ACC112 (cell line): ENCODE results near the gene IVD.
A peak's percentile ranks its signal among the peaks of the same experiment; 100 is the strongest.

Experiments
- H2AFZ ChIP-seq: fragments of 200-600 bp; sonication (generic); one replicate; pipeline ENCODE4 v1.6.0; 2017; ENCODE audit warnings: antibody characterized with exemption, low read length; ENCODE audit not compliant: unreplicated experiment
- H3K27ac ChIP-seq: fragments of 200-600 bp; sonication (generic); 2 replicates; pipeline ENCODE4 v1.5.1; 2014; ENCODE audit warnings: low read depth, mild to moderate bottlenecking, antibody characterized with exemption, low read length, moderate library complexity
- H3K27me3 ChIP-seq: fragments of 200-600 bp; sonication (generic); 2 replicates; pipeline ENCODE4 v1.6.1; 2014; ENCODE audit warnings: mild to moderate bottlenecking, antibody characterized with exemption, low read length, moderate library complexity, mixed read lengths; ENCODE audit not compliant: insufficient read depth
- H3K36me3 ChIP-seq: fragments of 200-600 bp; sonication (generic); 2 replicates; pipeline ENCODE4 v1.6.1; 2016; ENCODE audit warnings: mild to moderate bottlenecking, antibody characterized with exemption, low read length, moderate library complexity, mixed read lengths; ENCODE audit not compliant: insufficient read depth
- H3K4me1 ChIP-seq: fragments of 200-600 bp; sonication (generic); one replicate; pipeline ENCODE4 v1.6.1; 2016; ENCODE audit warnings: low read length, mixed read lengths; ENCODE audit not compliant: insufficient read depth, unreplicated experiment, control insufficient read depth
- H3K4me3 ChIP-seq: fragments of 200-600 bp; sonication (generic); 2 replicates; pipeline ENCODE4 v1.5.1; 2014; ENCODE audit warnings: mild to moderate bottlenecking, low read depth, low read length
- H3K79me2 ChIP-seq: fragments of 200-600 bp; sonication (generic); one replicate; pipeline ENCODE4 v1.6.0; 2016; ENCODE audit warnings: low read length; ENCODE audit not compliant: control insufficient read depth, unreplicated experiment, insufficient read depth

IVD gene

DNA sequence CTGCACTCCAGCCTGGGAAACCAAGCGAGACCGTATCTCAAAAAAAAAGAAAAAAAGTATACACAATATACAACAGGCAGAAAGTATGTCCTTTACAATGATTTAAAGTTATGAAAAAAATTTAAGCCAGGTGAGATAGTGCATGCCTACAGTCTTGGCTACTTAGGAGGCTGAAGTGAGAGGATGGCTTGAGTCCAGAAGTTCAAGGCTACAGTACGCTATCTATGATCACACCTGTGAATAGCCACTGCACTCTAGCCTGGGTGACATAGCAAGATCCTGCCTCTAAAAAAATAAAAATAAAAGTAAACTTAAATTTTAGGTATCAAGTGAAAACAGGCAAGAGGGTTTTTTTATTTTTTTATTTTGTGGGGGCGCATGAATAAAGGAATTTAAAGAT is 26.2 kb upstream of the IVD start:
- H3K4me1 ChIP-seq, result peaks cover 17% of the 10 kb centered on the region
- no peak overlapping the region for H3K4me3 ChIP-seq
- H3K27me3 ChIP-seq, result no peaks in the 10 kb centered on the region
- H3K79me2 ChIP-seq, result peaks cover 16% of the 10 kb centered on the region
- H3K36me3 ChIP-seq, result no peaks in the 10 kb centered on the region
- peak overlapping the region; percentile 70; the same call in 1 of the 2 replicates for H3K27ac ChIP-seq
- peak overlapping the region; percentile 24 for H2AFZ ChIP-seq

DNA sequence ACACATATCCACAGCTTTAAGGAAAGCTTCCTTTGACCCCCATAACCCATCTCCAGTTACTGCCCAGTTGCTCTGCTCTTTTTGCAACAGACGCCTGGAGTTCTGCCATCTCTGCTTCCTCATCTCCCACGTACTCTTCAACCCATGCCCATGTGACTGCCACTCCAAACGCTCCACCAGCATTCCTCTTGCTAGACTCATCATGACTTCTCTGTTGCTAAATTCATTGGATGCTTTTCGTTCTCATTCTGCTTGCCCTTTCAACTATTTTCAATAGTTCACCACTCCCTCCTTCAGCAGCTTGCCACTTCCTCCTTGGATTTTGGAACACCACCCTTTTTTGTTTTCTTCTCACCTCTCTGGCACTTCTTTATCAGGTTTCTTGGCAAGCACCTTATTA is 25.7 kb upstream of the IVD start:
- H3K4me3 ChIP-seq, result no peak overlapping the region

DNA sequence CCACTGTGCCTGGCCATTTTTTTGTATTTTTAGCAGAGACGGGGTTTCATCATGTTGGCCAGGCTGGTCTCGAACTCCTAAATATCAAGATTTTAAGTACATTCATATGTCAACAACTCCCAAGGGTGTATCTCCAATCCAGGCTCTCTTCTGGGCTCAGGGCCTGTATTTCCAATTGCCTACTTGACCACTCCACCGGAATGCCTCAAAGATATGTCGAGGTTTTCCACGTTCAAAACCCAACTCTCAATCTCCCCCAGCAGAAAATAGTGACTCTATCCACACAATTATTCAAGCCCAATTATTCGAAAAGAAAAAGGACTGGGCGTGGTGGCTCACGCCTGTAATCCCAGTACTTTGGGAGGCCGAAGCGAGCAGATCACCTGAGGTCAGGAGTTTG is 25.0 kb upstream of the IVD start:
- Histone ChIP-seq H3K79me2 (peaks cover 29% of the 10 kb centered on the region), H2AFZ (no peak overlapping the region), H3K27ac (peak overlapping the region; percentile 70; the same call in 1 of the 2 replicates), H3K4me3 (no peak overlapping the region), H3K36me3 (peaks cover 5% of the 10 kb centered on the region), H3K4me1 (peaks cover 28% of the 10 kb centered on the region), H3K27me3 (no peaks in the 10 kb centered on the region)

More for the DNA sequence above, 25.7 kb upstream of the IVD start:
- Histone ChIP-seq H3K27me3 (no peaks in the 10 kb centered on the region), H2AFZ (peak overlapping the region; percentile 24), H3K79me2 (peaks cover 21% of the 10 kb centered on the region), H3K4me1 (peaks cover 22% of the 10 kb centered on the region), H3K27ac (peak overlapping the region; percentile 70), H3K36me3 (peaks cover 3% of the 10 kb centered on the region)

DNA sequence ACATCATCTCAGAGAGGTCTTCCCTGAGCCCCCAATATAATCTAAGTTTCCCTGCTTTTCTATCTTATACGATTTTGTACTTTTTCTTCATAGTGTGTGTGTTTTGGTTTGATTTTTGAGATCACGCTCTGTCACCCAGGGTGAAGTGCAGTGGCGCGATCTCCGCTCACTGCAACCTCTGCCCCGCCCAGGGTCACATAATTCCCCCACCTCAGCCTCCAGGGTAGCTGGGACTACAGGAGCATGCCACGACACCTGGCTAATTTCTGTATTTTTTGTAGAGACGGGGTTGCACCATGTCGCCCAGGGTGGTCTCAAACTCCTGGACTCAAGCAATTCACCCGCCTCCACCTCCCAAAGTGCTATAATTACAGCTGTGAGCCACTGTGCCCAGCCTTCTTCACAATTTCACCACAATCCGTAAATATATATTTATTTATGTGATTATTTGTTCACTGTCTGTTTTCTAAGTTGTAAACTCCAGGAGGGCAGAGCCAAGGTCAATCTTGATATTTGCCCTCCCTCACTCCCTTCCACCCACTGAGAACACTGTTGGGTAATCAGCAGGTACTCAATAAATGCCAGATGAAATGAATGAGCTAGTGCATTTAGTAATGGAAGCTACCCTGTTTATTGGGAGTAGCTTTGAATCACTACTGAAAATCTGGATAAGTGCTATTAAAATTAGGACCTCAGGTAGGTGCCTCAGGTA is 23.6 kb upstream of the IVD start:
- Histone ChIP-seq H3K4me1 (peaks cover 28% of the 10 kb centered on the region), H3K79me2 (peaks cover 38% of the 10 kb centered on the region), H2AFZ (peak overlapping the region; percentile 100), H3K27ac (no peak overlapping the region), H3K4me3 (peak overlapping the region; percentile 100; the same call in 1 of the 2 replicates), H3K36me3 (peaks cover 14% of the 10 kb centered on the region), H3K27me3 (no peaks in the 10 kb centered on the region)

DNA sequence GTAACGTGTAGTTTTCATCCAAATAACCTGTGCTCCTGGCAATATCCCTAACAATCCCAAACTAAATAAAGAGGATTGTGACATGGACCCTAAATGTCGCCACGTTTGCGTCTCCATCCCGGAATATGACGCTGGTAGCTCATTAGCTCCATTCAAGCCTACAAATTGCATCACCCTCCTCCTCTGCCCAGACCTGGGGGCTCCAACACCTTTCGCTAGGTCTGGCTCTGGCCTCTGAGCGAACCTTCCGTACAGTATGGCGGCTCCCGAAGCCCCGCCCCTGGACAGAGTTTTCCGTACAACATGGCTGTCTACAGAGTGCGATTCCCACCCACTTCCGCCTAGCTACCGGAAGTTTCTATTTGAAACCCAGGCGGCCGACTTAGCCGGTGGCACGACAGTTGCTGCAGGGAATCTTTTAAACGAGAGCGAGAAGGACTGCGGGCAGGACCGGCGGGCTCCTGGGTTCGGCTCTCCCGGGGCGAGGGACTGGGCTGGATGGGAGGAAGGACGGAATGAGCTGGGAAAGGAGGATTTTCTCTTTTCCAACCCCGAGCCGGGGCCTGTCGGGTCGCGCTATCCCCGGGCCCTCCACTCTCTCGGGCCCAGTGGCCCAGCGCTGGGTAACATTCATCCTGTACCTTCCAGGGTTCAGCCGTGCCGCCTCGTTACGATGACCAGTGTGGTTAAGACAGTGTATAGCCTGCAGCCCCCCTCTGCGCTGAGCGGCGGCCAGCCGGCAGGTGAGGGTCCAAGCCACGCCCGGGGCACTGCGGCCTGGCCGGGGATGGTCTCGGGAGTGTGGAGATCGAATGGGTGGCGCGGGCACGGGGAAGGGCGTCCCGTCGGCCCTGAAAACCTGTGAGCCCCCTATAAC is 22.8 kb upstream of the IVD start, which contains the start of gene KNSTRN:
Gene KNSTRN, plus strand, starts transcription at position 142 of the 877 bp plus-strand sequence. Its CDS starts 115 bp downstream, at position 257.
- peak within 1 kb of the TSS; percentile 100 for H3K4me3 ChIP-seq
- peaks cover 20% of the 10 kb centered on the region for H3K36me3 ChIP-seq
- no peaks in the 10 kb centered on the region for H3K27me3 ChIP-seq
- H3K79me2 ChIP-seq, result peaks cover 40% of the 10 kb centered on the region
- peak within 1 kb of the TSS; percentile 100 for H2AFZ ChIP-seq
- peaks cover 28% of the 10 kb centered on the region for H3K4me1 ChIP-seq
- peak within 1 kb of the TSS; percentile 37 for H3K27ac ChIP-seq

DNA sequence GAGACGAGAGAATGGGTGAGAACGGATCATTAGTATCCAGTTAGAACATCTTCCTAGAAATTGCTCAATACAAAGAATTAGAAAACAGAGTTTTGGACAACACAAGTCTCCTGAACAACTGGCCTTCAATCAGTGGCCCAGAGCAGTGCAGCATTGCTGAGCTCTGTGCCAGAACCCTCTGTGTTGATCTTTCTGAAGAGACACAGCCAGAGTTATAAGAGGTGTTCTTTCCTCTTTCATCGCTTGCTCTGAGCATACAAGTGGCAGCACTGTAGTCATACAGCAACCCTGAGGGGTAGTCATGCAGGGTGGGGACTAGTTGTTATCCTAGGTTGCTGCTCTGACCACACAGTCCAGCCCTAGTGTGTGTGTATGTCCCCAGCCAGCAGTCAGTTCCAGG is 19.1 kb upstream of the IVD start:
- no peak overlapping the region for H3K4me3 ChIP-seq
- H3K79me2 ChIP-seq, result peaks cover 49% of the 10 kb centered on the region
- peaks cover 43% of the 10 kb centered on the region for H3K36me3 ChIP-seq

DNA sequence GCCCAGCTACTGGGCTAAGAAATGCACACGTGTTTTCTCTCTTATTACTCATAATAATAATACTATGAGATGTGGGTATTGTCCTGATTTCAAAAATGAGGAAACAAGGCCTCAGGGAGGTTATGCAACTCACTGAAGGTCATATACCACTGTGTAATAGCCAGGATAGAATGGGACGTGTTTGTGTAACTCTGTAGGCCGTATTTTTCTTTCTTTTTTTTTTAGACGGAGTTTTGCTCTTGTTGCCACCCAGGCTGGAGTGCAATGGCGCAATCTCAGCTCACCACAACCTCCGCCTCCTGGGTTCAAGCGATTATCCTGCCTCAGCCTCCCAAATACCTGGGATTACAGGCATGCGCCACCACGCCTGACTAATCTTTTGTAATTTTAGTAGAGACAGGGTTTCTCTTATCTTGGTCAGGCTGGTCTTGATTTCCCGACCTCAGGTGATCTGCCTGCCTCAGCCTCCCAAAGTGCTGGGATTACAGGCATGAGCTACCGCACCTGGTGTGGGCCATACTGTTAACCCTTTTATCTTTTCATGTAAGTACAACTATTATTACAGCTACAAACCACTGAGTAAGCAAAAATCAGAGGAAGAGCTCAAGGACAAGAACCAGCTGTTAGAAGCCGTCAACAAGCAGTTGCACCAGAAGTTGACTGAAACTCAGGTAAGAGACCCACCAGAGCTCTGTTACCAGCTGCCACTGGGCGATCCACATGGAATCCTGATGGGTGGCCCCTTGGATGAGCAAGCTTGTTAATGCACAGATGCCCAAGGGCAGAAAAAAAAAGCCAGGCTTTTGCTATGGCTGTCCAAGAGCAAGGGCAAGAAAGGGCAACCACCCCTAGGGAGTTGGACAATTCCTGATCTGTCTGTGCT is 16.4 kb upstream of the IVD start:
- H3K4me3 ChIP-seq, result no peak overlapping the region
- H3K4me1 ChIP-seq, result peaks cover 24% of the 10 kb centered on the region
- no peak overlapping the region for H2AFZ ChIP-seq
- peaks cover 35% of the 10 kb centered on the region for H3K79me2 ChIP-seq
- H3K27me3 ChIP-seq, result no peaks in the 10 kb centered on the region
- peaks cover 56% of the 10 kb centered on the region for H3K36me3 ChIP-seq
- H3K27ac ChIP-seq, result peak overlapping the region; percentile 62

More for the DNA sequence above, 19.1 kb upstream of the IVD start:
- Histone ChIP-seq H3K27ac (no peak overlapping the region), H3K27me3 (no peaks in the 10 kb centered on the region), H2AFZ (no peak overlapping the region), H3K4me1 (peaks cover 29% of the 10 kb centered on the region)

DNA sequence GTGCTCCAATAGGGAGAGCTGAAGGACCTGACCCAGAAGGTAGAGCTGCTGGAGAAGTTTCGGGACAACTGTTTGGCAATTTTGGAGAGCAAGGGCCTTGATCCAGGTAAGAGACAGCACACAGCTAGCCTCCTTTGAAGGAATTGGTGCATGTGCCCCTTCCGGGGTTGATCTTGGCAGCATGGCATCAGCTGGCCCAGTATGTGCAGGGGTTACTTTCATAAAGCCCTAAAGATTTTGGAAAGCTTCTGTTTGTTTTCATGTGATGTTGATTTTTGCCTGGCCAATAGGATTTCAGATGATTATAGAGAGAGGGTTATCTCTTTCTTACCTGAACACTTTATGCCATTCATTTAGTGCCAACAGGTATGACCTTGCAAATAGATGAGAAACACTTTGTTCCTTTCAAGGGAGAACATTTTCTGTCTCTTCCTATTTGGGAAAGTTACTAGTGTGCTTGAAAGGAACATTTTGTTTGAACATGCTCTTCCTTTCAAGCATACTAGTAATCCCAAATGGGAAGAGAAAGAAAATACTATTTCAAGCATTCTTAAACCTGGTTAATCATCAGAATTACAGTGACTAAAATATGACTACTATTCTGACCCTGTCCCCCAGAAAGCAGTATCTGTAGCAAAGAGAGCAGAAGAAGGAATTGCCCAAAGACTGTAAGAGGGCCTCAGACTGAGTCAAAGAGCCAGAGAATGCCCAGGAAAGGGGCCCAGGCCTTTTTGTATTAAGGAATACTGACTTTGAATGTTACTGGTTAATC is 15.6 kb upstream of the IVD start:
- H3K27me3 ChIP-seq, result no peaks in the 10 kb centered on the region
- H2AFZ ChIP-seq, result no peak overlapping the region
- peaks cover 16% of the 10 kb centered on the region for H3K4me1 ChIP-seq
- peaks cover 52% of the 10 kb centered on the region for H3K36me3 ChIP-seq
- no peak overlapping the region for H3K4me3 ChIP-seq
- H3K27ac ChIP-seq, result peak overlapping the region; percentile 62
- peaks cover 27% of the 10 kb centered on the region for H3K79me2 ChIP-seq

DNA sequence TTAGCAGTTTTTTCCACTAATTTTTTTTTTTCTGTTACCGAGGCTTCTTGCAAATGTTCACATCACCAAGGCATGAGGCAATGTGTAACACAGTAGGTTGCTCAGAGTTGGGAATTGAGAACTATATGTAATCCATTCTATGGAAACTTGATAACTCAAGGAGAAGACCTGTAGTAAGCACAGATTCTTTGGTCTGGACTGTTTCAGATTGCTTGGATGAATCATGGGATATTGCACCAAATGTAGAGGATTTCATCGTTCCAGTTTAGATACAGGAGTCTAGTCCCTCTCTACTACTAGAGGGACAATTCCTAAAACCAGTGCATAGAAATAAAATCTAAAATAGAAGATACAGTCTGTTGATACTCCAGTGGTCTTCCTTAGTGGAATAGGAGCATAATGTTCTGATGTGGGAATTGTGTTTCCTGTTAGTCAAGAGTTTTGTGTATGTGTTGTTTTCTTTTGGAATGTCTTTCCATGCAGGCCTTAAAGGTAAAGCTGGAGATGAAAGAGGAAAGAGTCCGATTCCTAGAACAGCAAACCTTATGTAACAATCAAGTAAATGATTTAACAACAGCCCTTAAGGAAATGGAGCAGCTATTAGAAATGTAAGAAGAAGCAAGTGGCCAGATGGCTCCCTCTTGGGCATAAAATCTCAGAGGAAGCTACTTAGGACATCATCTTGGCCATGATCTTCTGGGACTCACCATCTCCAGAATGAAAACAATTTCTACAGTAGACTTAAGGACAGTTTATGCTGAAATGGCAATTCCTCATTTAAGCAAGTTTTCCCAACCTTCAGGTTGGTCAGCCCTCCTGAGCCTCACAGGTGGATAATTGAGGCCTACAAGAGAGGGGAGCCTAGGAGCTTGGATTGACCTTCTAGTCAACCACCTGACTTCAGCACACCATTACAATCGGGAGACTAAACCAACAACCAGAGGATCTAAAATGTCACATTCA is 12.3 kb upstream of the IVD start:
- no peak overlapping the region for H3K4me3 ChIP-seq
- H2AFZ ChIP-seq, result no peak overlapping the region
- H3K79me2 ChIP-seq, result peaks cover 10% of the 10 kb centered on the region
- H3K27ac ChIP-seq, result peak overlapping the region; percentile 28; the same call in 1 of the 2 replicates
- H3K36me3 ChIP-seq, result peaks cover 35% of the 10 kb centered on the region
- peaks cover 11% of the 10 kb centered on the region for H3K4me1 ChIP-seq
- no peaks in the 10 kb centered on the region for H3K27me3 ChIP-seq
